B cell (primary cell): ENCODE measurements around the gene DYDC2. TPM values are rescaled to one million over a fixed set of nuclear protein-coding genes. Genes with fewer than 3 reads are reported as not detected.

Source experiments
- ATAC-seq: fragments of 200-7000 bp; cut with Tn5 transposase; one replicate; pipeline ENCODE4 v1.10.0; 2021; ENCODE audit warnings: low read depth, mild to moderate bottlenecking, moderate number of reproducible peaks, moderate library complexity
- CTCF ChIA-PET: fragments of 350-600 bp; sonication (Branson Sonifier 250); formaldehyde crosslinking; loops from one replicate; lab custom pipeline; 2021; ENCODE audit warnings: antibody characterized with exemption, inconsistent platforms; lab: Charles Lee
- POLR2A ChIA-PET: fragments of 350-600 bp; sonication (Branson Sonifier 250); formaldehyde crosslinking; loops from one replicate; lab custom pipeline; 2021; ENCODE audit warnings: antibody characterized with exemption; lab: Charles Lee
- DNase-seq: peaks from one replicate; pipeline ENCODE4 v3.0.0; 2013
- H2AFZ ChIP-seq: 2 replicates; pipeline ENCODE4 v1.6.1; 2012; ENCODE audit warnings: mild to moderate bottlenecking, low read depth, low read length; ENCODE audit not compliant: insufficient read depth, poor library complexity, severe bottlenecking
- H3K27ac ChIP-seq, 2 donors: 1 replicate in 1 of 2; 2 replicates in 1 of 2; pipeline ENCODE4 v1.5.1; 2012 to 2013; ENCODE audit warnings: low read length in 2 of 2, mild to moderate bottlenecking in 2 of 2, moderate library complexity in 1 of 2
- H3K27me3 ChIP-seq, 4 experiments: fragments of 200-600 bp in 1 of 4; sonication (generic) in 1 of 4; replicated peaks in 1 of 4; 1 replicate in 2 of 4; 2 replicates in 2 of 4; pipeline versions ENCODE4 v1.6.1 to v1.7.0; 2013 to 2016; ENCODE audit warnings: low read length in 3 of 4, mild to moderate bottlenecking in 2 of 4, mixed read lengths in 1 of 4, moderate library complexity in 1 of 4; ENCODE audit not compliant: insufficient read depth in 4 of 4, control insufficient read depth in 3 of 4; ENCODE audit errors: control extremely low read depth in 1 of 4
- H3K36me3 ChIP-seq, 2 experiments: replicated peaks in 1 of 2; 1 replicate in 1 of 2; 2 replicates in 1 of 2; pipeline versions ENCODE4 v1.6.1 to v1.7.1; 2013; ENCODE audit warnings: low read length in 1 of 2; ENCODE audit not compliant: insufficient read depth in 2 of 2, control insufficient read depth in 1 of 2; ENCODE audit errors: control extremely low read depth in 1 of 2, extremely low read depth in 1 of 2
- H3K4me1 ChIP-seq, 2 donors: fragments of 200-600 bp in 1 of 2; sonication (generic) in 1 of 2; 1 replicate in 1 of 2; 2 replicates in 1 of 2; pipeline versions ENCODE4 v1.5.1 to v1.6.1; 2013 to 2017; ENCODE audit warnings: low read length in 2 of 2; ENCODE audit not compliant: control insufficient read depth in 2 of 2, insufficient read depth in 2 of 2
- H3K4me2 ChIP-seq: replicated peaks from 2 replicates; pipeline ENCODE3; 2012; ENCODE audit warnings: mild to moderate bottlenecking, low read depth, low read length; ENCODE audit not compliant: poor library complexity, severe bottlenecking
- H3K4me3 ChIP-seq, 5 experiments: fragments of 200-600 bp in 1 of 5; sonication (generic) in 1 of 5; 1 replicate in 3 of 5; 2 replicates in 2 of 5; pipeline versions ENCODE4 v1.5.1 to v1.7.0; 2011 to 2016; ENCODE audit warnings: low read length in 4 of 5, mild to moderate bottlenecking in 4 of 5, low read depth in 2 of 5, control low read depth in 1 of 5, moderate library complexity in 1 of 5; ENCODE audit not compliant: insufficient read depth in 1 of 5; ENCODE audit errors: control extremely low read depth in 1 of 5, extremely low read depth in 1 of 5
- H3K79me2 ChIP-seq: fragments of 200-600 bp; sonication (generic); one replicate; pipeline ENCODE4 v1.6.0; 2016; ENCODE audit warnings: low read length; ENCODE audit not compliant: control insufficient read depth, insufficient read depth
- H3K9ac ChIP-seq: fragments of 200-600 bp; sonication (generic); 2 replicates; pipeline ENCODE4 v1.6.1; 2017; ENCODE audit warnings: mild to moderate bottlenecking, low read length, moderate library complexity
- H3K9me3 ChIP-seq, 3 donors: one replicate each; pipeline versions ENCODE4 v1.6.1 to v1.7.1; 2013; ENCODE audit warnings: low read length in 2 of 3; ENCODE audit not compliant: control insufficient read depth in 2 of 3, insufficient read depth in 1 of 3; ENCODE audit errors: control extremely low read depth in 1 of 3
- H4K20me1 ChIP-seq: 2 replicates; pipeline ENCODE4 v1.6.0; 2012; ENCODE audit warnings: mild to moderate bottlenecking, low read length; ENCODE audit not compliant: insufficient read depth, control insufficient read depth, poor library complexity, severe bottlenecking
- H3K27ac Mint-ChIP-seq: one replicate; pipeline ENCODE4 v1.8.0; 2021; ENCODE audit warnings: mixed read lengths
- H3K27me3 Mint-ChIP-seq: one replicate; pipeline ENCODE4 v1.8.0; 2021; ENCODE audit warnings: mixed read lengths
- H3K4me1 Mint-ChIP-seq: one replicate; pipeline ENCODE4 v1.8.0; 2021; ENCODE audit warnings: mixed read lengths
- H3K4me3 Mint-ChIP-seq: one replicate; pipeline ENCODE4 v1.8.0; 2021; ENCODE audit warnings: mixed read lengths
- H3K9me3 Mint-ChIP-seq: one replicate; pipeline ENCODE4 v1.8.0; 2022; ENCODE audit warnings: mixed read lengths; ENCODE audit not compliant: insufficient read depth
- CTCF ChIP-seq: fragments of 200-600 bp; IDR thresholded peaks from one replicate; pipeline ENCODE4 v1.8.0; 2022; ENCODE audit warnings: antibody characterized with exemption, mild to moderate bottlenecking
- EZH2 ChIP-seq: IDR thresholded peaks from 2 replicates; pipeline ENCODE4 v1.6.1; 2012; ENCODE audit warnings: borderline replicate concordance, low read depth, mild to moderate bottlenecking, moderate library complexity, low read length; ENCODE audit not compliant: insufficient read depth, poor library complexity, severe bottlenecking
- WGBS: methylation state at CpG from one replicate; pipeline ENCODE4 v1.1.5; 2013; ENCODE audit warnings: missing lambda C conversion rate; ENCODE audit not compliant: insufficient coverage; 5-methylcytosine and 5-hydroxymethylcytosine counted together
- intact Hi-C: fragments of 100-400 bp; cut with micrococcal nuclease; formaldehyde crosslinking; loops from one replicate; pipeline ENCODE4 v1.10.0; 2022
- polyA plus RNA-seq: library from polyadenylated mRNA; depleted of rRNA; stranded (reverse); fragments of >200 nt; gene quantifications from 2 replicates; pipeline ENCODE4 v1.2.3, GENCODE V29; 2012
- total RNA-seq, 2 donors: library from RNA; stranded (reverse); fragments of 120-200 nt in 1 of 2; gene quantifications; 1 replicate in 1 of 2; 2 replicates in 1 of 2; pipeline versions ENCODE4 v1.2.3 to v1.2.4, GENCODE V29; 2013 to 2022

Gene DYDC2
- total and polyA plus RNA-seq, 2 donors (not counting 1 experiment from before 2014, with no cell fraction given): not detected

- no peaks in the 10 kb centered on the region for H3K9me3 Mint-ChIP-seq
- no peak overlapping the region for H3K27ac Mint-ChIP-seq
- 89% methylated on average over 1 of the region's 1 CpG for WGBS
- no peaks in the 10 kb centered on the region for H3K4me1 ChIP-seq
- H3K79me2 ChIP-seq: no peaks in the 10 kb centered on the region
- H3K9ac ChIP-seq: no peak overlapping the region
- DNase-seq (no peak), ATAC-seq (no peak)
- intact Hi-C loops: no loop called here
- TF ChIP-seq CTCF: no peak
- TF ChIP-seq EZH2: no peak
- H3K9me3 ChIP-seq: no peaks in the 10 kb centered on the region
- no peak overlapping the region for H3K4me3 Mint-ChIP-seq
- H3K27me3 ChIP-seq: peaks cover 0 to 3% (median 0%) of the 10 kb centered on the region in 4 experiments
- POLR2A ChIA-PET: no interaction called here
- H3K27ac ChIP-seq: no peak overlapping the region
- H3K27me3 Mint-ChIP-seq: peaks cover 12% of the 10 kb centered on the region
- no peak overlapping the region for H3K4me3 ChIP-seq
- H4K20me1 ChIP-seq: no peaks in the 10 kb centered on the region
- no peaks in the 10 kb centered on the region for H3K4me1 Mint-ChIP-seq
- CTCF ChIA-PET: no interaction called here
- no peak overlapping the region for H2AFZ ChIP-seq
- no peak overlapping the region for H3K4me2 ChIP-seq
- H3K36me3 ChIP-seq: no peaks in the 10 kb centered on the region
These were observed 12.3 kb upstream of the DYDC2 start for GRCh38 chr10:80344276-80344675.

- TF ChIP-seq EZH2: no peak
- no peak for TF ChIP-seq CTCF
- no peaks in the 10 kb centered on the region for H3K4me1 ChIP-seq
- H2AFZ ChIP-seq: no peak overlapping the region
- Mint-ChIP-seq H3K4me3 (no peak overlapping the region), H3K27ac (no peak overlapping the region), H3K4me1 (no peaks in the 10 kb centered on the region), H3K27me3 (peaks cover 10% of the 10 kb centered on the region), H3K9me3 (no peaks in the 10 kb centered on the region)
- ChIA-PET POLR2A (no interaction called here), CTCF (no interaction called here)
- no peak overlapping the region for H3K4me2 ChIP-seq
- ATAC-seq (no peak), DNase-seq (no peak)
- H3K36me3 ChIP-seq: no peaks in the 10 kb centered on the region
- peaks cover 0 to 3% (median 0%) of the 10 kb centered on the region in 4 experiments for H3K27me3 ChIP-seq
- intact Hi-C loops: no loop called here
- whole genome bisulfite sequencing: no CpG with 5 or more reads among the region's 2 CpGs
- H3K27ac ChIP-seq: no peak overlapping the region
- no peak overlapping the region for H3K4me3 ChIP-seq
- no peak overlapping the region for H3K9ac ChIP-seq
- H3K79me2 ChIP-seq: no peaks in the 10 kb centered on the region
- H4K20me1 ChIP-seq: no peaks in the 10 kb centered on the region
- no peaks in the 10 kb centered on the region for H3K9me3 ChIP-seq
These were observed 11.7 kb upstream of the DYDC2 start for GRCh38 chr10:80344912-80345311.
